HG03442 (cell line): ENCODE measurements around the gene TAF1B.

Source experiments
- ATAC-seq: cut with Tn5 transposase; IDR thresholded peaks from one replicate; pipeline ENCODE4 v1.9.1; 2021; ENCODE audit warnings: mild to moderate bottlenecking, moderate library complexity; ENCODE audit not compliant: unreplicated experiment

Gene TAF1B

DNA sequence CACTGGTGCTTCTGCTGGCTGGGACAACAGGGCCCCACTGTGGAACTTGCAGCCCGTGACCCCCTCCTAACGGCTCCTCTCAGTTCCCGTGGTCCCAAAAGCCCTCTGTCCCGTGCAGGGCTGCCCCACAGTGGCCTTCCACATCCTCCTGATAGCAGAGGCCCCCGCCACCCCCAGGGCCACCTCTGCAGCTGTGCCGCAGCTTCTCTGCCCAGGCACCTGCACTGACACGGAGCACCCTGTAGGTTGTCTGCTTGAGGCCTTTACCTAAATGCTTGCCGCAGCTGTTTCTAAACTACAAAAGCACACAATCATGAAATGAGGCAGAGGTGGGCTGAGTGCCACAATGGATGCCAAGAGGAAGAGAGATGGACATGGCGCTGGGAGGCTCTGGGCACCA is 94.7 kb downstream of the TAF1B start:
- ATAC-seq = no peak

DNA sequence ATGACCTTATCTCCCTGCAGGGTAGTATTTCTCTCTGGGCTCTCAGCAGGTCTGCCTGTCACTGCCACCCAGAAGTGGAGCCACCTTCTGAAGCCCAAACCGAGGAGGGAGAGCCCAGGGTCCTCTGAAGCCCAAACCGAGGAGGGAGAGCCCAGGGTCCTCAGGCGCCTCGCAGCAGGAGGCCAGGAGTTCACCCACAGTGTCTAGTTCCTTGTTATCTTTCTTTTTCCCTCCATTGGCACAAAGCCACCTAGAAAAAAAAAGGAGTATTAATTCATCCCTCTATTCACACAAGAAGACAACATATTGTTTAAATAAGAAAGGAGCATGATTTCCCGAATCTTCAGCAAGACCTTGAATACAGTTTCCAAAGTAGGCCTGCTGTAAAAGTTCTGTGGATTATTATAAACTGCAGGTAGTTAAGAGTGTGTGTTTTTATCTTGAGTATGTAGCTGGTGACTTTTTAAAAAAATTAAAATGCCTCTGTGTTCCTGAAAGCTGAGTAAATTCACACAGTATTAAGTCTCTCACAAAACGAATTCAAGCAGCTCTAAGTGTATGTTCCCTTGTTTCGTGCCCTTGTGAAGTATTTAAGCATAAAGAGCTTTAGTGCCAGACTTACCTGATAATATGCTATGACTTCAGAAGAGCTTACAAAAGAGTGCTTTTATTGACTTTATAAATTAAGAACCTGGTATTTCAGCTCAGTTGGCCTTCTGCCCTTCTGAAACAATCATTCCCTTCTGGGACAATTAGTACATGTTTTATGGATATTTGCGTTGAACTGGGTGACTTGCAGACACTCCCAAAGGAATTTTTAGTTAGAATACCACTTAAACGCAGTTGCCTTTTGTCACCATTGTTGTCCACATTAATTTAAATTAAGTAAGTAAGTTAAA is 96.6 kb downstream of the TAF1B start:
- ATAC-seq = no peak

DNA sequence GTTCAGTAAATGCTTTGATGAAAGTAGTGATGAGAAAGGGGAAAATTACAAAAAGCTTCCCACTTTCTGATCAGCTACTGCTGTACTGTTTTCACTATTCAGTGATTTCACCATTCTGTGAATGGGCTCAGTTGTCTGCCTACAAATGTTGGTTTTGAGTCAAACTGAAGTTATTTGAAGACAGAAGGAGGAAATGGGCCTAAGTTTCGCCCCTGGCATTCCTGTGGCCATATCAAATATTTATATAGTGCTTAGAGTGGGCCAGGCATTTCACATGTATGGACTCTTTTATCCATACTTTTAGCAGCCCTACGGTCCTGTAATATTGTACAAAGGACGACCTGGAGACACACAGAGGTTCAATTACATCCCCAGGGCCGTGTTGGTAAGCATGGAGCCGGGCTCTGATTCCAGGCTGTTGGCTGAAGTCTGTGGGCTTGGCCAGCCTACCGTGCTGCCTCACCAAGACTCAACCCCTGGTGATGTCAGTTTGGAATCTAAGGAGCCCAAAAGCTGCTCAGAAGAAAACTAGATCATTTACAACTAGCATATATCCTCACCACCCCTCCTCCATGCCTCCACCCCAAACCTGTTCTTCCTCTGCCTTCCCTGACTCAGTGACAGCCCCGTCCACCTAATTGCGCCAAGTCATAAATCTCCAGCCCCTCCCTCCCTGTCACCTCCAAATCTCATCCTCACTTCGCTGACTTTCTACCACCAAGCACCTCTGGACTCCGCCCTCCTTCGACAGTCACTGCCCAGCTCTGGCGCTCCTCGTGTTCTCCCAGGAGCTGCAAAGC is 98.1 kb downstream of the TAF1B start:
- no peak for ATAC-seq

DNA sequence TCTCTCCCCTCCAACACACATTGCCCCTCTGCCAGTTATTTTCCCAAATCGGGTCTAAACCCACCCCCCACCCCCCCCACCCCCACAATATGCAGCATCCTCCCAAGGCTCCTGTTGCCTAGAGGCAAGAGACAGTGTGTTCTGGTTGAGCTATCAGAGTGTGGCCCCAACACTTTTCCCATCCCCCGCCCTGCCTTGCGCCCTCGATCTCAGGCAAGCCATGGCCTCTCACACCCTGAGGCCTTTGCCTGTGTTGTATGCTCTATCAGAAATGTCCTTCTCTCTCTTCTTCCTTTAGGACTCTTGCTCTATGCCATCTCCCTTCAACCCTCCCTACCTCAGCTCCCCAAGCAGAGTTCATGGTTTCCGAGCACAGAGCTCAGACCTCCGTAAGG is 98.7 kb downstream of the TAF1B start:
- ATAC-seq = no peak

DNA sequence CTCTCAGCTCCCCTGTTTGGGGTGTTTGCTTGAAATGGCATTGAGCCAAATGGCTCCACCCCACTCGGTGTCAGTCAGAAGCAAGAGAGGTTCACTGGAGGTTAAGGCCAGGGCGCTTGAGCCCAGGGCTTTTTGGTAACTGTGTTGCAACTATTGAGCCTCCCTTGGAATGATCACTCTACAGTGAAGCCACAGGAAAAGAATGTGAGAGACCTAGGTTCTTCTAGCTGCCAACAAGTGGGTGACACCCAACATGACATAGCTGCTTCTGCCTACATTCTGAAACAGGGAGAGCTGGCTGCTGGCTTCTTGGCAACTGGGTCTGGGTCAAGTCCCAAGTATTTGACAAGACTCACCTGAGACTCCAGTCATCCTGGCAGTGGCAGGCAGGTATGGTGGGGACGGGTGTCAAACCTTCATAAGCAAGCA is 101.1 kb downstream of the TAF1B start:
- no peak for ATAC-seq

DNA sequence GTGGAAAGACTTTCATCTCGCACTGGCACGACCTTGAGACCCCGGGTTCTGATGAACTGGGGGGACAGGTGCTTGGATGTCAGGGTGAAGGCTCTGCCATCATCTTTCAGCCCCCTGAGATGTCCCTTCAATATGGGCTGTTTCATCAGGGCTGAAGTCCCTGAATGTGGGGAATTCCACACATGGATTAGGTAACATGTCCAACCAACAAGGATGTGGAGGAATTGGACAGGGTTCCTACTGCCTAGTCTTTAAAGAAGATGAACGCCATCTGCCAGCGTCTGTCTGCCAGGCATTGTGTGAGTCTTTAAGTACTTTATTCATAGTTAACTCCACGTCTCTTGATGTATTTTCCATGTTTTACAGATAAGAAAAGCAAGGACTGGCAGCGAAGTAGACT is 102.3 kb downstream of the TAF1B start:
- ATAC-seq = no peak

DNA sequence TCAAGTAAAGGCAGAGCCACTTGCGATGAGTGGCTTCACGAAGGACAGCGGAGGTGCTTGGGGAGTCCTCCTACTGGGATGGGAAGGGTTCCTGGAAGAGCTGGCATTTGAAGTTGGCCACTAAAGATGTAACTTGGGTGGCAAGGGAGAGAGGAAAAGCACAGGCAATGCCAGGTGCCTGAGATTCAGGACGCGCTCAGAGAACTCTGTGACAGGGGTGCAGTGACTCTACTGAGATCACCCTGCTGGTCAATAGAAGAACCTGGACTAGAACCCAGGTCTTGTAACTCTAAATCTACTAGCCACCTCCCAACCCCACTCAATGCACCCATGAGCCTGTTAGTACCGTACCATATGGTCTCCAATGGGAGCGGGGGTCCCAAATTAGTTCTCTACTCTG is 102.8 kb downstream of the TAF1B start:
- no peak for ATAC-seq

DNA sequence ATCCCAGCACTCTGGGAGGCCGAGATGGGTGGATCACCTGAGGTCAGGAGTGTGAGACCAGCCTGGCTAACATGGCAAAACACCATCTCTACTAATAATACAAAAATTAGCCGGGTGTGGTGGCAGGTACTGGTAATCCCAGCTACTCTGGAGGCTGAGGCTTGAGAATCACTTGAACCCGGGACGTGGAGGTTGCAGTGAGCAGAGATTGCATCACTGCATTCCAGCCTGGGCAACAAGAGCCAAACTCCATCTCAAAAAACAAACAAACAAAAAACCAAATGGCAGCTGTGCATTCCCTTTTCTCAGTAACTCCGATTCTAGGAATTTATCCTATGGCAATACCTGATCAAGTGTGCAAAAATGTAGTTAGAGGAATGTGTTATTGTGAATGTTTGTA is 103.5 kb downstream of the TAF1B start:
- no peak for ATAC-seq

DNA sequence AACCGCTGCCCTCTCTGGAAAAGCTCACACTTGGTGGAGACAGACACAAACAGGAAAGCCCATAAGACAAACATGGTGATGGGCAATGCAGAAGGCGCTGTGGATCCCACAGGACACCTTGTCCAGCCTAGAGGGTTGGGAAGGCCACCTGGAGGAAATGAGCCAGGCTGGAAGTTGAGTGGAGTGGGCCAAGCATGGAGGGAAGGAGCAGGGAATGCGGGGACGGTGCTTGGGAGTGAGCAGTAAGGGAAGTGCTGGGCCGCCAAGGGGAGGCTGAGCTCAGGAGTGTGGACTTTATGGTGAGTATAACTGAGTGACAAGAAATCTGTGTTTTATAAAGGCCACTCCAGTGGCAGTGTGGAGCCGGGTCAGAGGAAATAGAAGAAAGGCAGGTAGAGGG is 105.4 kb downstream of the TAF1B start:
- ATAC-seq = no peak

DNA sequence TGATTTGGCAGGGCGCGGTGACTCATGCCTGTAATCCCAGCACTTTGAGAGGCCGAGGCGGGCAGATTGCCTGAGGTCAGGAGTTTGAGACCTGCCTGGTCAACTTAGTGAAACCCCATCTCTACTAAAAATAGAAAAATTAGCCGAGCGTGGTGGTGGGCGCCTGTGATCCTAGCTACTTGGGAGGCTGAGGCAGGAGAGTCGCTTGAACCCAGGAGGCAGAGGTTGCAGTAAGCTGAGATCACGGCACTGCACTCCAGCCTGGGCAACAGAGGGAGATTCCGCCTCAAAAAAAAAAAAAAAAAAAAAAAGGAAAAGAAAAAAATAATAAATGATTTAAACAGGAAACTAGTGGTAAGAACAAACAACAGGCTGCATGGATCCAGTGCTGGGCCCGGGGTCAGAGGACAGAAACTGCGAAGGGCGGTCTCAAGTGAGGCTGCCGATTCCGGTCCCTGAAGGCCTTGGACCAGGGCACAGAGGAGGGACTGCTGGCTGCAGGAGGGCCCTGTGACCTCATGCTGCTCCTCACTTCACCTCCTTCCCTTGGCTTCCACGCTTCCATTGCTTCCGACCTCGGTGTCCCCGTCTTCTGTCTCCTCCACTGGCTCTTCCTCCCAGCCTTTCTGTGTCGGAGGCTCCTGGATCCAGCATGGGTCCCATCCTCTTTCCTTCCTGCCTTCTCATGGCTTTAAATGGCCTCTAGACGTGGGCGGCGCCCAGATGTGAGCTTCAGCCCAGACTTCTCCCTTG is 106.1 kb downstream of the TAF1B start:
- no peak for ATAC-seq

DNA sequence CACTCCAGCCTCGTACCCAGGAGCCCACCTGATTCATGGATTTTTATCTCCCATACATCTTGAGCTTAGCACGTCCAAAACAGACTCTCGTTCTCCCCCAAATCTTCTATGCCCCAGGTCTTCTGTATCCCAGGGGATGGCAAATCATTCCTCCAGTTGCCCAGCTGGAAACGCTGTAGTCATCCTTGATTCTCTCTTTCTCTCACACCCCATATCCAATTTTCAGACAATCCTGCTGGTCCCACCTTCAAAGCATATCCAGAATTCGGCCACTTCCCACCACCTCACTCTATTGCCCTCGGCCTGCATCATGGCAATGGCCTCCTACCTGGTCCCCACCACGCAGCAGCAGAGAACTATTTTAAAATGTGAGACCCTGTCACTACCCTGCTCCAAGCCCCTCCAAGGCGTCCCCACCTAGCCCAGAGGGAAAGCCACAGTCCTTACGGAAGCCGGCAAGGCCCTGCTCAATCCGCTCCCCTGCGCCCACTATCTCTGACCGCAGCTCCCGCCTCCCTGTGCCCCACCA is 106.8 kb downstream of the TAF1B start:
- no peak for ATAC-seq

DNA sequence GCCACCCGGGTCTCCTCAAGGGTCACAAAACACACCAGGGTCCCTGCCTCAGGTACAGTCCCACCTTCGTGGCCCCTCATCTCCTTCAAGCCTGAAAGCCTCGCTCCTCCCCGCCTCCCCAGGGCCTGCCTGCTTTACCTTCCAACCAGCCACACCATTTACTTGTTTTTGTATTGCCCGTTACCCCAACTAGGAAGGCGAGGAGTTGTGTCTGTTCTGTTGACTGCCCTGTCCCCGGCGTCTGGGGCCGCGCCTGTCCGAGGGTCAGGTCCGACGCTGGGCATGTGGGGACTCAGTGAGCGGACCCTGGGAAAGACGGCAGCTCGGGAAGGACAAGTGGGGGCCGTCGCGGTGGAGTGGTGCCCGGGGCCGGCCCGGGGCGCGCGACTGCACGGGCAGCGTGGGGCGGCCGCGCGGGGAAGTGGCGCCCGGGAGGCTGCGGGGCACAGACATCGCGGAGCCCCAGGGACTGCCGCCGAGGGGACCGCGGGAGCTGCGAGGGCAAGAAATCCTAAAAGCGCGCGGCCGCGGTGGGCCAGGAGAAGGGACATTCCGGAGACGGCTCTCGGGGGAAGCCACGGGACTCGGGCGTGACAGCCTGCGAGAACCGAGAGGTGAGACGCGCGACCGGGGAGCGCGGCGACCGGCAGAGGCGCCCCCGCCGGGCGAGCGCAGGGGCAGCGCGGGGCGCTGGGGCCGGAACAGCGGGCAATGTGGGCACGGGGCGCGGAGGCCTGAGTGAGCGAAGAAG is 107.4 kb downstream of the TAF1B start:
- ATAC-seq = peak; percentile 40

DNA sequence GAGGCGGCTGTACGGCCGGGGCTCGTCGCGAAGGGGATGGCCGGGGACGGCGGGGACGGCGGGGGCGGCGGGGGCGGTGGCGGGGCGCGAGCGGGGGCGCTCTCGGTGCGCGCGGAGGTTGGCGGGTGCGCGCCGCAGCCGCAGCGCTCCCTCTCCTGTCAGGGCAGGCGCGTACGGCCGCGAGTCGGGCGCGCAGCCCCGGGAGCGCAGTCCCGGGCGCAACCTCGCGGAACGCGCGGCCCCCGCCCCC is 107.9 kb downstream of the TAF1B start:
- no peak for ATAC-seq

DNA sequence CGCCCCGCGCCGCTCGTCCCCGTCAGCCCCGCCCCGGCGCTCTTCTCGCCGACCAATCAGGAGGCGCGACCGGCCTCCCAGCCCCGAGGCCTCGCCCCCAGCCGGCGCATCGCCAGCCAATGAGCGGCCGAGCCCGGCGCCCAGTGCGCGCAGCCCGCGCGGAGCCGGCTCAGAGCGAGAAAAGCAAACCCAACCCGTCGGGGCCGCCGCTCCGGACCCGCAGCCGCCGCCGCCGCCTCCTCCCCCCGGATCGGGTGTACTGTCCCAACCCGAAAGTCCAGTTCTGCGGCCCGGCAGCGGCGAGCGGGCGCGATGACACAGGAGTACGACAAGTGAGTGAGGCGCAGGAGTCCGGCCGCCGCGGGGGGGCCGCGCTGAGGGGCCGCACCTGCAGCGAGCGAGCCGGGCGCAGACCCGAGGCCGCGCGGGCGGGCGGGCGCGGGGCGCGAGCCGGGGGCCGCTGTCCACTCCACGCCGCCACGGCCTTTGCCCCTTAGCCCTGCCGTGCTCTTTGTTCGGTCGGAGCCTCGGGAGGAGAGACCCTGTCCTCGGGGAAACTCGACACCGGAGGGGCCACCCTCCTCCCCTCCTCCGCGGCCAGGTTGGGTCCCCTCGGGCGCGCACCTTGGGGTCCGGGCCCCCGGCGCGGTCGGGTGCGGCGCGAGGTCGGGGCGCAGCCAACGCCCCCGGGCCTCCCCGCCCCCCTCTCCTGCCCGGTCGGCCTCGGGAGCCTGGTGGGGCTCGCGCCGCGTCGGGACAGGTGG is 108.4 kb downstream of the TAF1B start, which contains the start of gene GRHL1:
Gene GRHL1 (plus strand): TSS at position 172 of the 764 bp plus-strand sequence. CDS start 141 bp downstream, at position 313.
- peak; percentile 92 for ATAC-seq

DNA sequence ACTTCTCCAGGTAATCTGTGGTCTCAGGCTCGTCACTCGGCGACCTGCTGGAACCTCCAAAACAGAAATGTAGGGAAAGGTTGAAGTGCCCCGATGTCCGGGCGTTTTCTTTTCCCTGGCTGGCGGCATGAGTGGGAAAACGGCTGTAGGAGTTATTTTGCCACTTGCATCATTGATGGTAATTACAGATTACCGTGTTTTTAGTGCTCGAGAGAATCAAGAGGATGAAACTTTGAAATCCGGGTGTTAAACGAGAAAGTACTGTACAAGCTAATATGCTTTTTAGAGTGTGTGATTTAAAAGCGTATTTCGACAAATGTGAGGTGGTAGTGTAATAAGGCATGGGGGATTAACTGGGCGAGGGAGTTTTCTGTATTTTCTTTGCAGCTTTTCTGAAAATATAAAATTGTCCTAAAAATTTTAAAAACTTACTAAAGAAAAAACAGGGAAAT is 109.0 kb downstream of the TAF1B start:
- no peak for ATAC-seq

DNA sequence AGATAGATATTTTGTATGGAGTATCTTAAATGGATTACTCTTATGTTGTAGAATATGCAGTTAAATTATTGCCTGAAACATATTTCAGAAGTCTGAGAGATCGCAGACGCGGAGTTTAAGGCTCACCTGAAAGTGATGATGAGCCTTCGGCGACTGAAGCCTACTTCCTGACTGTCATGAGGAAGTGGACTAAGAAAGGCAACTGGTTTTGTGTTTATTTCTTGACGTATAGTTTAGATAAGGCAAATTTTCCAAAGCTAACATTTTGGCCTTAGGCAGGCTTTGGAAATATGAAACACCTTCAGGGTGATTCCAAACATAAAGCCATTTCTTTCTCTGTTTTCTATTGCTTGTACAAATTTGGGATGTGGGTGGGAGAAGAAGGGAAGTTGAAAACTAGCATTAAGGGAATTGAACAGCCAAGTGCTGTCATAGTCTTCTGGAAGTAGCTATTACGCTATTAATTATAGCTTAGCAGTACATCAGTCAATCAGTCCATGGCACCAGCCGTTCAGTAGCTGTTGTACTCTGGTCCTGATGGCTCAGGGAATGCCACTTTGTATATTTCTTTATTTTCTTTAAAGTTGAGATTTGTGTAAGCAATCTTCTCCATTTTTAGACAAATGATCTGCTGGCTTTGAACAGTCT is 109.7 kb downstream of the TAF1B start:
- no peak for ATAC-seq

DNA sequence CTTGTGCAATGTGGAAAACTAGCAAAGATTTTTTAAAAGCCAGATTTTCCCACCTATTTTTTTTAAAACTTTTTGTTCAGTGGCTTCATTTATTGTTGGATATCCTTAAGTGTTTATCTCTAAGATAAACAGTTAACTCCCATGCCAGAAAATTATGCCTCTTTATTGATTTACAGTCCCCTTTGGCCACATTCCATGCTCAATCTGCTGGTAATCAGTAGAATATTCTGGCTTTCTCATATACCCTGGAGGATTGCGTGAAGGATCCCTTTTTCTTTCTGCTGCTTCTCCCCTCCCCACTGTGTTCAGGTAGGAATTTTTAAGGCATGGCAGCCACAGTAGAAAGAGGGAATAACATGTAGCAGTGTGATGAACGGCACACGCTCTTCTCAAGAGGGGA is 110.9 kb downstream of the TAF1B start:
- no peak for ATAC-seq

DNA sequence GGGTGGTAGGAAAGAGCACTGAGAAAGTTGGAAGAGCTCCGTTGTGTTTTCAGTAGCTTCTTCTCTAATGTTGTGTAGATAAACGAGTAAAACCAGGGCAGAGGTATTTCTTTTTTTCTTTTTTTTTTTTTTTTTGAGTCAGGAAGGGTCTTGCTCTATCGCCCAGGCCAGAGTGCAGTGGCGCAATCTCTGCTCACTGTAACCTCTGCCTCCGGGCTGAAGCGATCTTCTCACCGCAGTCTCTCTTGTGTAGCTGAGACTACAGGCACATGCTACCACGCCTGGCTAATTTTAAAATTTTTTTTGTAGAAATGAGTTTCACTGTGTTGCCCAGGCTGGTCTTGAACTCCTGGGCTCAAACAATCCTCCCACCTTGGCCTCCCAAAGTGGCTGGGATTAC is 114.8 kb downstream of the TAF1B start:
- ATAC-seq = no peak

DNA sequence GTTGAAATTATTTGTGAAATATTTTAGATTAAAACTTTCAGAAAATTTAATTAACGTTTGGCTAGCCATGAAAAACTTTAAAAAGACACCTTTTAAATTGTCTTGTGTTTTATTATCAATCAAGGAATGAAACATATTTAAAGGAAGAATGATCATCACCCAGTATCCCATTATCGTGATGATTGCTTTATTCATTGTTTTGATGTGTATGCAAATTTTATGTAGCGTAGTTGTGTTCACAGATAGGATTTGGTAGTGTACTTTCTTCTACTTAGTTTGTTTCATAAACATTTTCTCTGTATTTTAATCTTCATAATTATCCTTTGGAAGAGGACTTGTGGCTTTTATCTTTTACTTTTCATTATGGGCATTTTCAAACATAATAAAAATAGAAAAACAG is 116.0 kb downstream of the TAF1B start:
- no peak for ATAC-seq
